Endothelial cell of hepatic sinusoid (primary cell): ENCODE results near the gene CNTN1.

Experiments
- in situ Hi-C: cut with HindIII; loops from 2 replicates; pipeline ENCODE4 v1.10.0; 2017; ENCODE audit warnings: low sequenced_read_pairs

The CNTN1 gene

DNA sequence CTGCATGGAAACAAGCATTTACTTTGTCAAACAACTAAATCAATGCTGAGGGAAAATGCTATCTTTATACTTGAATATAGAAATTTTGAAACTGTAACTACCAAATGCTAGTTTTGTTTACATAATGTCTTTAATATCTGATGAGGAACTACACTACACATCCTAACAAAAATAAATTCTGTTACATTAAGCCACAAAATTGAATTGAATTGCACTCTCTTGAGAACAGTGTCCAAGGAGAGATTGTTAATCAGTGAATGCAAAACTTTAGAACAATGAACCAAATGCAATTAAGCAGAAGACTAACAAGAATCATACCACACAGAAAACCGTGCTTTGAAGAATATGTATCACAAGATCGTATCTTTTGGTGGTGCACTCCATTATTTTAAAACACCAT, 141.6 kb downstream of the CNTN1 start:
- in situ Hi-C loops: no loop called here

DNA sequence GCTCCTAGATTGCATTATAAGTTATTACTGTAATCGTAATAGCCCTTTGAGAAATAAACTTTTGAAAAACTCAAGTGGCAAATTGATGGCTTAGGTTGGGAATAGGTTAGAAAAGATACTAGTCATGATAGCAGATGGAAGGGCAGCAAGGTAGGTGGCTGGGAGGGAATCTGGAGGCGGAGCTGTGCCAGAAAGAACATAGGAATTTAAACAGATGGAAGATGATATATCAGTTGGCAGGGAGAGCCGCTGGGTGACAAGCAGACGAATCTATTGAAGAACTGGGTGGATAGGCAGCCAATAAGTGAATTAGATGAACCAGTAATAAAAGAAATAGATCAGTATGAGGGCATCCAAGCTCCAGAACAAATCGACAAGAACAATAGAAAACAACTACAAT, 142.1 kb downstream of the CNTN1 start:
- in situ Hi-C loops: no loop called here

DNA sequence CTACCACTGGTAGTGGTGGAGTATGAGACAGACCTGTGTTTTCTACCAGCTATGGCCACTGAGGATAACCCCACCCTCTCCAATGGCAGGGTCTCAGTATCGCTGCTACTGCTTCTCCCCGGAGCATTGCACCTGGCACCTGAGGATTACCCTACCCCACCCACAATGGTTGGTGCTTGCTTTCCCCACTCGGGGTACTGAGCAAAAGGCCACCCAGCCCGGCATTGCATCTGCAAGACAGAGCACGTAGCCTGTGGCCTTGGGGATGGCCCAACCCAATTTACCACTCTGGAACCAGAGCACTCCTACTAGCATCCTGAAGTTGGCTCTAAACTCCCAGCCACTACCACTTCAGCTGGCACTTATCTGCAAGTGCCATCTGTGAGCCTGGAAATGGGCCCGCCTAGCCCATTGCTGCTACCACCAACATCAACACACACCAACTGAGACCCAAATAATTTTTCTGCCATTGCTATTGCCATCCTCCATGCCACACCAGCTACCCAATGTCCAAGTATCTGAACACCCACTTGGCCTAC, 145.7 kb downstream of the CNTN1 start:
- in situ Hi-C loops: no loop called here

DNA sequence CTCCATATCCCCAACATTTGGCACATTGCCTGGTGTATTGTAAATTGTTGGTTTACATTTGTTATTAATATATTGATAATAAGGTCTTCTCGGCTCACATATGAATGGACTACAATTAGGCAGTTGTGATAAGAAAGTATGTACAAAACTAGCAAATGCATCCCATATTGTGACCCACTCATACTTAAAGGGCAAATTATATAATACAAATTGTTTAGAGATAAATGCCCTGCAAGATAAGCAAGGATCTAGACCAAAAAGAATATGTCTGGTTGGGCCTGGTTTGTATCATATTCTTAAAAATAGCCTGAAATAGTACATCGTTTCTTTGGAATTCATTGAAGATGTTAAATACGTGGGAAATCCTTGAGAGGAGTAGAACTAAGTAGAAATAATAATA, 151.3 kb downstream of the CNTN1 start:
- in situ Hi-C loops: no loop called here

DNA sequence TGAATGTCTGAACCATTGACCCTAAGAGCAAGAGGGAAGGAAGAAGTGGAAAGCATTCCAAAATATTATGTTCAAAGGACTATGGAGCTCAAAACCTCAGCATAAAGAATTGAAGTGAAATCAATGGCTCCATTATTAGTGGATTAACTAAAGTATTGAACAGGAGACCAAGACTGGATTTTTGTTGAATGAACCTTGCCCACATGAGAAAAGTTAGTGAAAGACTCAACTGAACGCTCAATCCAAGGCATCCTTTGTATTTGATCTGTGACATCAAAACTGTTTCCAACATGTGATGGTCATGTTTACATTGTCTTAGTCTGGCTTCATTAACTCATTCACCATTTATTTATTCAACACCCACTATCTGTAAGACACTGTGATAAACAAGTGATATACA, 161.0 kb downstream of the CNTN1 start:
- in situ Hi-C loops: no loop called here

DNA sequence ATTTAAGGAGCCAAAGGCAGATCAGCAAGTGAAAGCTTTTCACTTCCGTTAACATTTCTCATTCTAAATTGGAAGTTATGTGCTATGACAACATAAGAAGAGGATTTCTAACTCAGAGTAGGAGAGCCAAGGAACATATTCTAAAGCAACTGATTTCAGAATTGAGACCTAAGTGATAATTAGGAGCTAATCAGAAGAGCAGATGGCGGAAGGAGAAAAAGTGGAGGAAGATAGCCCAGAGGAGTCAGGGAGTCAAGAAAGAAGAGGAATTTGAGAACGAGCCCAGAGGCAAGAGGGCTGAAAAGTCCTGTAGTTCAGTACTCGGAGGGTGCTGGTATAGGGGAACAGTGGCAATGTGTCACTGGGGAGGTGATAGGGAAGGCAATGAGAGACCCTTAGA, 162.4 kb downstream of the CNTN1 start:
- in situ Hi-C loops: no loop called here

DNA sequence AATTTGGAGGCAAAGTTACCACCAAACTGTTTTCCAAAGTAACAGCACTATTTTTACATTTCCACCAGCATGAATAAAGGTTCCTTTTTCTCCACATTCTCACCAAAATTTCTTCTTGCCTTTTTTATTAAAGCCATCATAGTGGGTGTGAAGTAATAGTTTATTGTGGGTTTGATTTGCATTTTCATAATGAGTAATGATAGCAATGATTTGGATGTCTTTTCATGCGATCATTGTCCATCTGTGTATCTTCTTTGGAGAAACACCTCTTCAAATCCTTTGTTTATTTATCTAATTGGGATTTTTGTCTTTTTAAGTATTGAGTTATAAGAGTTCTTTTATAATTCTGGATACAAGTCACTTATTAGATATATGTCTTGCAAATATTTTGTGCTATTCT, 172.7 kb downstream of the CNTN1 start:
- in situ Hi-C loops: no loop called here

DNA sequence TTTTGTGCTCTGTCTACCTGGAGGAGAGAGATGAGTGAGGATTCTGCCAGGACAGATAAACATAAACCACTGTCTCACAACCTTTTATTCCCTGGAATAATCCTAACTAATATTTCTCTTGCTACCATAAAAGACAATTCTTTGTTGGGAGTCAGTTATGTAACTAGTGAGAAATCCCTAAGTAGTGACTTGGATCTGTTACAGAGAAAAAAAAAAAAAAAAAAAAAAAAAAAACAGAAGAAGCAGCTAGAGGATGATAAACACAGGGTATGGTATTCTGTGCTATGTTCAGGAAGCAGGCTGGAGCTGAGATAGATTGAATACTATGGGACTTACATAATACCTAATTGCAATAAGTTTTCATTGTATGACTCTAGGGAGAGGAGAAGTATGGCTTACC, 178.7 kb downstream of the CNTN1 start:
- in situ Hi-C loops: no loop called here

DNA sequence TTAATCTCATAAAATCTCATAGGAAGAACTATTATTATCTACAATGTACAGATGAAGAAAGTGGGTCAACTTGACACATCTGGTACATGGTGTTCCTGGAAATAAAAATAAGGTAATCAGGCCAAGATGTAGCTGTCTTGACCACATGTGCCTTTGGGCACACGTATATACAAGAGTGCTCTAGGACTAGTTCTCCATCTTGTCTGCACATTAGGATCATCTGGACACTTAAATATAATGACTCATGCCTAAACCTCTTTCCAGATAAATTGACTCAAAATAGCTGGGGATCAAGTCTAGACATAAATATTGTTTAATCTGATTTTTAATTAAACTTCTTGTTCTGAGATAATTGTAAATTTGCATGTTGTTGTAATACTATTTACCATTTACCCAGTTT, 182.6 kb downstream of the CNTN1 start:
- in situ Hi-C loops: no loop called here

DNA sequence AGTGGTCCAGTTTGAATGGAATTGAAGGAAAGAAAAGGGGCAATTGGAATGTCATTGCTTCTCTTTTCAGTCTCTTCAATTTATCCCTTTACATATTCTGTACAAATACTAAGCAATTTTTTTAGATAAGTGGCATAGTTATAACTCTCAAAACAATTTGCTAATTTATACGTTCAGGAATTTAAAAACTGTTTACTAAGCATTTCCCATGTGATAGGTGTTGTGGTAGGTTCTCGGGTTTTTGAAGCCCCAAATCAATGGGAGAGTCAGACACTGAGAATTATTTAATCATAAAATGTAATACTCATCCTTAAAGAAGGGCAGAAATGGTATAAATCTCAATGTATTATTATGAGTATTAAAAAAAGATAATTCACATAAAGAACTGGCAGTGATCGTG, 197.1 kb downstream of the CNTN1 start:
- in situ Hi-C loops: no loop called here

DNA sequence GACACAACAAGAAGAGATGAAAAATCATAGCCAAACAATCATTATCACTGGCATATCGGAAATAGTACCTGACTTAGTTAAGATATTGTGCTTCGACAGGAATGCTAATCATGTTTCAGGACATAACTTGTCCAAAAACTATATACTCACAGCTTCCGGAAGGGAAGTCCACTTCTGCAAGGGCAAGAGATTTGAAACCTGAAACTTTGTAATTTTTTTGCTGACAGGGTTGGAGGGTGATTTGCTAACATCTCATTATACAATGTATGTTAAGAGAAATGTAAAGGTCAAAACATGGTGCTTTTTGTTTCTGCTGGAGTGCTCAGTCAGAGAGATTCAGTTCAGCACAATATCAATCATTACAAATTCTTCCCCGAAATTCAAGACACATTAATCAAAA, 200.3 kb downstream of the CNTN1 start:
- in situ Hi-C loops: no loop called here

DNA sequence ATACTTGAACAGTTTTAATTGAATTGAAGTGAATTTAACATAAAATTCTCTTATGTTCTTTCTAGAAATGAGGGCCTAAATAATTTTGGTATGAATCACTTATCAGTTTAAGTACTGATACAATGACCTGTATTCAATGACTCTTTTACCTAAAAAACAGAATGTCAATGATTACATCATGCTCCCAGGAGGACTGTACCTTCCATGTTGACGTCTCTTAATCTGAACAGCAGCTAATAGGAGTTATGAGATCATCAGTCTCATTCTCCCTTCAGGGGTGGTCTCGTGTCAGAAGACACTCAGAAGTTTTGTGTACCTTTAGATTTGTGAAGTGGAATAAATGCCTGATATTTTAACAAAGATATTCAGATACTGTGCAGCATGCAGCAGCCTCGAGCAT, 206.3 kb downstream of the CNTN1 start:
- in situ Hi-C loops: no loop called here

DNA sequence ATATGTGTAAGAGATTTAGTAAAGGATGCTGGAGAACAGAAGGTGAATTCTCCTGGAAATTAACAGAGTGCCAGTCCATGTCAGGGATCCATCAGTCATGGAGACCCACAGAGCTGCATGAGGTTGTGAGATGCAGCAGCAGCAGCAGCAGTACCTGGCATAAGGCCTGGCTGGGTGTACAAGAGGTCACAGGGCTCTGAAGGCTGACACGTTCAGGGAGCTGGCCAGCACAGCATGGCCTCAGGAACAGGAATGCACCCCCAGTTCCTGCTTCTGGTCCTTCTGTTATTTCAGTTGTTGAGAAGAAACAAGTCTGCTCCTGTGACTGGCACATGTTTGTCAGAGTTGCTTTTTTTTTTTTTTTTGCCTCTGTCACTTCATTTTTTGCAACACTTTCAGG, 210.8 kb downstream of the CNTN1 start:
- in situ Hi-C loops: no loop called here

DNA sequence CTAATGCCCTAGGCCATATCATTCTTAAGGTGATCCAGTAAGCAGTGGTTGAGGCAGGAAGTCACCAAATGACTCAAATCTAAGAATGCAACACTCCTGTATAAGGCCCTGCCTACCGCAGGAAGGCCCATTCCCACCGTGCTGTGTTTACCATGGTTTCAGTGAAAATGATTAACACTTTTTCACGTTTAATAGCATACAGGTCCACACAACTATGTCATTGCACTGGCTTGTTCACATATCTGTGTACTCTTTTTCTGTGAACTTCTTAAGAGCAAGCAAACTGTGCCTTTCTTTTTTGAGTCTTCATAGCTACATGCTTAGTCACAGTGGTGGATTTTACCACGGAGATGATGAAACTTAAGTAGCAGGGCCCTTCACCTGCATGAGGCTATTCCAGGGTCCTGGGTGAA, 214.9 kb downstream of the CNTN1 start:
- in situ Hi-C loops: no loop called here

DNA sequence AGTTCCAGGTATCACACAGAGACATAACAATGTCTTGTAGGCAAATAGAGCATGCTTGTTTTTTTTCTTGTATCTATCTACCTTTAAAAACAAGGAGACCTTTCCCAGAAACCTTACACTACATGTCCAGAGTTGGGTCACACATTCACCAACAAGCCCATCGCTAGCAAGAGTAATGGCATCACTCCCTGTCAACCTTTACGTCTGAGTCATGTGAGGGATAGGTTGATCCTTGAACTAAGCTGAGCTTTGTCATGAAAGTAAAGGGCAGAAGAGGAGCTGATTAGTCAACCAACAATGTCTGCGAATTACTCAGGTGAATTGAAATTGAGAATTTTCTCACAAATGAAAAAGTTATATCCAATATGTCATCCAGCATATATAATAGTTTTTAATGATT, 219.4 kb downstream of the CNTN1 start:
- in situ Hi-C loops: no loop called here

DNA sequence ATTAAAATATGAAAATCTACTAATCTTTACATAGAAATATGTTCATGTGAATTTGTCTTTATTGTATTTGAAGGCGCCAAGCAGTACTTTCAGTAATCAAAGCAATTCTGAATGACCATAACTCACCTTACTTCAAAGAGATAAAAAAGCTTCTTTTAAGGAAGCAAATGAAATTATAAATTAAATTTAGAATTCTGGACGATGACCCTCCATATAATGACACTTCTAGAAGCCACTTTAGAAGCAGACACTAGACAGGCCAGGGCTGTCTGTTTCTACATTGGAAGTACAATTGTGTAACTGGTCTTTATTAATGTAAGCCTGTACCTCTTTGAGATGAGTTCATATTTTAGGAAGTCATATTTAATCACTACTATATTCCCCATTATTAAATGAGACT, 222.9 kb downstream of the CNTN1 start:
- in situ Hi-C loops: no loop called here

DNA sequence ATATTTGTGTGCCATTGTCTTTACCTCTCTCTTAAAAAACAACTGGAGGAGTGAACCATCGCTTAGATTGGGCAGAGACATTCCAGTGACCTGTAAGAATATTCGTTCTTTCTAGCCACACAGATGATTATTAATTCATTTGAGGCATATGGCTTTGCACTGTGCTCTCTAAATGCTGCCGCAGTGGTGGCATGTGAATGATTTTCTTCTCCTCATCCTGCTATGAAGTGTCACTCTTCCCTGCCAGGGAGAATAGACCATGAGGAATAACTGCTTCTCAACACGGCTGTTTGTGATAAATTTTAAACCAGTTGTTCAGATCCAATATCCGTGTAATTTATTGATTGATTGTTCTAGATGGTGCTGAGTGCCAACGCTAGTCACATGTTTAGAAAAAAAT, 225.3 kb downstream of the CNTN1 start:
- in situ Hi-C loops: no loop called here

DNA sequence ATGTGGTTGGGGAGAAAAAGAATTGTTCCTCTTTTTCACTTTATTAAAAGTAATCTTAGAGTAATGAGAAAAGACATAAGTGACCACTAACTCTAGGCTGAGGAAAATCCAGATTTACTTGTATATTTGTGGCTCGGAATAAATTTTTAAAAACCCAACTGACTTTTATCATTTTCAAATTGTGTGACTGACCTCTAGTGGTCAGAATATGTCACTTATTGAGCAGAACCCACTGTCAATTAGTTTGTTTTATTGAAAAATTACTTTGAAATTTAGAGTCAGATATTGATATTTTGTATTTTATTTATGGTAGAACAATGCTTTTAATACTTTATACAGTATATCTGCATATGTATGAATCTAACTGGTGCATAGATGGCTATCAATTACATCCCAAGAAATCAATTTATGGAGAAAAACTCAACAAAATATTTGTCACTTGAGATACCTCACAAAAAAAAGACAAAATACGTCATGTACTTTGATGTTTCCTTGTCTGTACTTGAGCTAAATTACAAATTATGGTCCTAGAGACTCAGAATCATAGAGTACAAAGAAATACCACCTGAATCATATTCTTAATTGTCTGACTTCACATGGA, 229.4 kb downstream of the CNTN1 start:
- in situ Hi-C loops: no loop called here

DNA sequence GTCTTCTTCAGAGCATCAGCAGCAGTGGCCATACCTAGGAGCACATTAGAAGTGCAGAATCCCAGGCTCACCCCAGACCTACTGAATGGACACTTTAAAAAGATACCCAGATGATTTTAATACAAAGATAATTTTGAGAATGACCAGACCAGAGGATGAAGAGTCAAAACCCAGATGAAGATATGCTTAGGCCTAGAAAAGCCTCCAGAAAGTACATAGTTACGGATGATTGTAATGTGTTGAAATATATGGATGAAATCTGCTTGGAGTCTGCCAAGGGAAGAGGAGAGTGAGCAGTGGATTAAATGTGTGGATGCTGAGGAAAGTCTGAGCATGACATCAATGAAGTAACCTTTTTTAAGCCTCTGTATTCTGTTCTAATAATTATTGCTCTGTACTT, 245.7 kb downstream of the CNTN1 start:
- in situ Hi-C loops: no loop called here

DNA sequence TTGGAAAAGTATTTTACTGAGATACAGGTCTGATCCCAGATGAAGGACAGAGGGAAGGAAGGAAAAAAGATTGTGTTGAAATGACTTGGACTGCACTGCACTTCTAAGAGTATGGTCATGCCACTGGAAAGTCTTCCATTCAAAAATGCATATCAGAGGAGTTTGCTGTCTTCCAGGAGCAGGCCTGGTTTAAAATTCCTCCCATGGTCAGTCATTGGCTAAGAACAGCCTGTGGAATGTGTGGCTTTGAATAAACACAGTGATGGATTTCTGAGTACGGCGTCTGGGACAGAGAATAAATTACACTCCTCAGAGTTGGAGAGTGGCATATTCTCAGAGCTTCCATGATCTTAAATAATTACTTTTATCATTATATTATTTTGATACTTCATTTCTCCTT, 250.1 kb downstream of the CNTN1 start:
- in situ Hi-C loops: no loop called here

DNA sequence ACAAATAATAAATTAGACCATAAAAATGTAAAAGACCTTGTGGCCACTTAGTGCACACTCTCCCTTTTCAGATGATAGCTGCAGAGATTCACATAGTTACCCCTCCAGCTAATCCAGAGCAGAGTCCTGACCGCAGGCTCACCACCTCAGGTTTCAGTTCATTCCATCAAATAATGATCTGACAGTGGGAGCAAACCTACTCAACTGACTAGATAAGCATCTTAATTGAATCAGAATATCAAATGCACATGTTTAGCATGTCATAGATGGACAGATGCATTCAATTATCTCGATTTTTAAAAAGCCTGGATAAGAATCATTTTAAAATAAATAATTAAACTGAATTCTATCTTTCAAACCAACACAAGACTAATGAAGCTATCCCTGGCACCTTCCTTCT, 253.5 kb downstream of the CNTN1 start:
- in situ Hi-C loops: no loop called here

DNA sequence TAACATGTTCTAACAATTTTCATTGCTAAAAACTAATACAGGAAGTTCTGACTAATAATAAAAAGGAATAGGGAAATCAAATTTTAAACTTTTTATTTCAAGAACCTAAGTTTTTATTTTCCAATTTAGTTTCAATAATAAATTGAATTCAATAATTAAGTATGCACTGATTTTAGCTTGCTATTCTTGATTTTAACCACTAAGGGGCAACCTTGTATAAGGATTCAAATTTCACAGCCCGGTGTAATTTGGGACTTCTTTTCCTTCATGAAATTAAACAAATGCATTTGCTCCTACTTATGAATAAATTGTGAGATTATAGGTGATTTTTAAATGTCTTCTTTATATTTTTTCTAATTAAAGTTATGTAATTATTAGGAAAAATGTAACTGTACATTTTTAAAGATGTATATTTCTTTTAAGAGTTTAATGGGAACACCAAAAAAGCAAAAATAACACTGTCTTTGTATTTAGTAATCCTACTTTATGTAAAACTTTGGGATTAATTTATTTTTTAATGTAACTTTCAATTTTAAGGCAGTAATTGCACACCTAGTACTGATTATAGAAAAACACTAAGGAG, 254.5 kb downstream of the CNTN1 start:
- in situ Hi-C loops: no loop called here

DNA sequence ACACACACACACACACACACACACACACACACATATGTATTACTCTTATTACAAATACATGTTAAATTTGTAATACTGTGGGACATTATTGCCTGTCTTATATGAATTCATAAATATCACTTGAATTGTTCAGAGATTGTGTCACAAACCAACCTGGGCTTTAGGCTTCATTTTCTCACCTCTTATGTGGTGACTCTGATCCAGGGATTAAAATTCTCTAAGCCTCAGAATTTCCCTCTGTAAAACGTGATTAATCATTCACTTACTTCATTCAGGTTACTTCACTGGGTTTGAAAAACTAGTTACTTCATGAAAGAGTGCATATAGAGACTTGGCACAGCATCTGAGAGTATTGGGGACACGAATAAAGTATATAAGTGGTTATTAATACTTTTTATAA, 255.6 kb downstream of the CNTN1 start:
- in situ Hi-C loops: no loop called here
